ENCODE data around the gene ANXA4. TPM values are rescaled to one million over a fixed set of nuclear protein-coding genes. Genes with fewer than 3 reads are reported as not detected.
A peak's percentile ranks its signal among the peaks of the same experiment; 100 is the strongest.
"Not testable (repeated sequence)": the region's sequence is repeated elsewhere in the genome, so short reads cannot be mapped to it uniquely, and the experiment has no call there.

Gene ANXA4
- total and polyA plus RNA-seq, 4 experiments from 2014 or later, result 22.3 to 30.8 (median 25.9) TPM

DNA sequence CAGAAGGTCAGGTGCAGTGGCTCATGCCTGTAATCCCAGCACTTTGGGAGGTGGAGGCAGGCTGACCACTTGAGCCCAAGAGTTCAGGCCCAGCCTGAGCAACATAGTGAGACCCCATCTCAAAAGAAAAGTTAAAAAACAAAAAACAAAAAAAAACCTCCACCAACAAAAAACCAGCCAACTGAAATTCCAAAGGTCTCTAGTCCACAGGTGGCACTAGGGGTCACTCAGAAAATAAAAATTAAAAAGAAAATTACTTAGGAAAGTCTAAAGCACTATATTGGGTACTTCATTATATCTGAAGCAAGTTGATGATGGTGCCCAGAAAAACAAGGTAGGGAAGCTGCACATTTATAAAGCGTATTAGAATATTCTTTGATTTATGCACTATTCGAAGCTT lies 26.9 kb downstream of the ANXA4 start:
- intact Hi-C loops (cut with micrococcal nuclease), result no loop called here
- DNase-seq, result no peak
- ChIA-PET POLR2A (ENCODE audit: partially characterized antibody) (interaction anchor here (0.9 kb wide), 1 partner anchor 27 kb away, joined by 3 read pairs; the partner anchor contains the start of gene ANXA4), CTCF (ENCODE audit: partially characterized antibody) (interaction anchor here (1.3 kb wide), 1 partner anchor 14 kb away, joined by 3 read pairs; no protein-coding TSS in a partner anchor)
- no peaks in the 10 kb centered on the region for H3K27me3 Mint-ChIP-seq
- Histone ChIP-seq H3K27ac (ENCODE audit: low read depth, low read length) (no peak overlapping the region), H3K36me3 (ENCODE audit: insufficient read depth, low read length) (no peaks in the 10 kb centered on the region), H3K4me1 (ENCODE audit: insufficient read depth, low read length) (peaks cover 25% of the 10 kb centered on the region), H3K27me3 (ENCODE audit: insufficient read depth, low read length) (no peaks in the 10 kb centered on the region), H3K9me3 (ENCODE audit: control insufficient read depth in 1 of 2, low read length in 2 of 2) (no peaks in the 10 kb centered on the region), H3K4me3 (ENCODE audit: low read length in 2 of 2) (no peak overlapping the region)
- no peak overlapping the region for H3K27ac Mint-ChIP-seq
- H3K9me3 Mint-ChIP-seq, result no peaks in the 10 kb centered on the region
- no peaks in the 10 kb centered on the region for H3K36me3 Mint-ChIP-seq
- H3K4me3 Mint-ChIP-seq, result no peak overlapping the region
- H3K4me1 Mint-ChIP-seq, result peaks cover 24 to 71% (median 44%) of the 10 kb centered on the region in 4 donors

DNA sequence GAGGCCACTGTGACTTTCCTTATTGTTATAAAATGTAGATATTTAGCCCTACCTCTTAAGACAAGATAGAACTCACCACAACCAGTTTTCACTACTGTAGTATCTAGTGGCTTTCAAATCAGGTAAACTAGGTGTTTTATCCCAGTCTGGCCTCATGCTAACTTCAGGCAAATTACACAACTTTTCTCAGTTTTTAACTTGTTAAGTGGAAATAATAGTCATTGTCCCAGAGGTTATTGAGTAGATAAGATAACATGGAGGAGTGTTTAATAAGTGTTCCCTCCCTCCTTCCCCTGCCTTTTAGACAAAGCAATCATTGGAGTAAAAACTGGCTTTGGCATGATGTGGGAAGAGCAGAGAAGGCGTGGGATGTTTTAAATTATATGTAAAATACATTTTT lies 27.3 kb downstream of the ANXA4 start:
- peak overlapping the region in 1 of 8 donors; percentile 31 for H3K4me3 Mint-ChIP-seq
- Histone ChIP-seq H3K9me3 (ENCODE audit: control insufficient read depth in 1 of 2, low read length in 2 of 2) (no peaks in the 10 kb centered on the region), H3K4me3 (ENCODE audit: low read length in 2 of 2) (no peak overlapping the region), H3K36me3 (ENCODE audit: insufficient read depth, low read length) (no peaks in the 10 kb centered on the region), H3K27me3 (ENCODE audit: insufficient read depth, low read length) (no peaks in the 10 kb centered on the region), H3K4me1 (ENCODE audit: insufficient read depth, low read length) (peaks cover 26% of the 10 kb centered on the region), H3K27ac (ENCODE audit: low read depth, low read length) (no peak overlapping the region)
- ChIA-PET POLR2A (ENCODE audit: partially characterized antibody) (no interaction called here), CTCF (ENCODE audit: partially characterized antibody) (interaction anchor here (1.3 kb wide), 1 partner anchor 14 kb away, joined by 3 read pairs; no protein-coding TSS in a partner anchor)
- no peaks in the 10 kb centered on the region for H3K36me3 Mint-ChIP-seq
- H3K27me3 Mint-ChIP-seq, result no peaks in the 10 kb centered on the region
- H3K27ac Mint-ChIP-seq, result peak overlapping the region in 3 of 7 donors; percentile 18 to 84 (median 21)
- peaks cover 21 to 71% (median 44%) of the 10 kb centered on the region in 4 donors for H3K4me1 Mint-ChIP-seq
- intact Hi-C loops (cut with micrococcal nuclease), result no loop called here
- H3K9me3 Mint-ChIP-seq, result no peaks in the 10 kb centered on the region
- no peak for DNase-seq

DNA sequence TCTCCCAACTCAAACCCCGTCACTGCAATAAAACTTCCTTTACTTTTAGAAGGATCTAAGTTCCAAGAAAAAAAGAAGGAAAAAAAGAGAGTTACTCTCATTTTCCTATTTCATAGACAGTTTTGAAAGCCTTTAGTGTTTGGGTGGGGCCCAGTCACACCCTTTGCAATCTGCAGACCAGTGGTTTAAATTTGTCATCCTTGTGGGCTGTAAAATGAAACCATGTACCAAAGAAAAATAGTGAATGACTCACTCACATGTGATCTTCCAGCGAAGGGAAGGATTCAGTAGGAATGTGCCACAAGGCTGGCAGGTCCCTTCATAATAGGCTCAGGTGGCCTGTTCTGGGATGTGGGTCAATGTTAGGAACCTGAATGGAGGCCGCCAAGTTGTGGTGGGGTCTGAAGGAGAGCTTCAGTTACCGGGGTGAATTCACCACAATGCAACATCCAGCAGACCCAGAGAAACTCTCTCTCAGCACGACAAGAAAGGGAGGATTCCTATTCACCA lies 28.3 kb downstream of the ANXA4 start:
- peak in 1 of 5 donors; percentile 37 for DNase-seq
- Mint-ChIP-seq H3K27me3 (no peaks in the 10 kb centered on the region), H3K9me3 (no peaks in the 10 kb centered on the region), H3K27ac (peak overlapping the region in 5 of 7 donors; percentile 8 to 64 (median 56)), H3K4me1 (peaks cover 22 to 73% (median 48%) of the 10 kb centered on the region in 4 donors), H3K4me3 (peak overlapping the region in 4 of 8 donors; percentile 32 to 55 (median 40)), H3K36me3 (no peaks in the 10 kb centered on the region)
- intact Hi-C loops (cut with micrococcal nuclease), result no loop called here
- CTCF ChIA-PET (ENCODE audit: partially characterized antibody), result interaction anchor here (1.3 kb wide), 1 partner anchor 13 kb away, joined by 3 read pairs; no protein-coding TSS in a partner anchor
- Histone ChIP-seq H3K4me3 (ENCODE audit: low read length in 2 of 2) (no peak overlapping the region), H3K36me3 (ENCODE audit: insufficient read depth, low read length) (no peaks in the 10 kb centered on the region), H3K27ac (ENCODE audit: low read depth, low read length) (no peak overlapping the region), H3K27me3 (ENCODE audit: insufficient read depth, low read length) (no peaks in the 10 kb centered on the region), H3K9me3 (ENCODE audit: control insufficient read depth in 1 of 2, low read length in 2 of 2) (no peaks in the 10 kb centered on the region), H3K4me1 (ENCODE audit: insufficient read depth, low read length) (peaks cover 32% of the 10 kb centered on the region)
- POLR2A ChIA-PET (ENCODE audit: partially characterized antibody), result no interaction called here

DNA sequence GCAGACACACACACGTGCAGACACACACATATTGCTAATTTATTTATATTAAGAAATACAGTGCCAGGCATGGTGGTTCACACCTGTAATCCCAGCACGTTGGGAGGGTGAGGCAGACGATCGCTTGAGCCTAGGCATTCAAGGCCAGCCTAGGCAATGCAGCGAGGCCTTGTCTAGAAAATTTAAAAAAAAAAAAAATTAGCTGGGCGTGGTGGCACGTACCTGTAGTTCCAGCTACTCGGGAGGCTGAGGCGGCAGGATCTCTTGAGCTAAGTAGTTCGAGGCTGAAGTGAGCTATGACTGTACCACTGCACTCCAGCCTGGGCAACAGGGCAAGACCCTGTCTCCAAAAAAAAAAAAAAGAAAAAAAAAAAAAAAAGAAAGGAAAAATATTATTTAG lies 28.8 kb downstream of the ANXA4 start:
- intact Hi-C loops (cut with micrococcal nuclease), result no loop called here
- ChIA-PET CTCF (ENCODE audit: partially characterized antibody) (interaction anchor here (1.8 kb wide), 1 partner anchor 46 kb away, joined by 7 read pairs; no protein-coding TSS in a partner anchor), POLR2A (ENCODE audit: partially characterized antibody) (no interaction called here)
- Histone ChIP-seq H3K4me3 (ENCODE audit: low read length in 2 of 2) (no peak overlapping the region), H3K4me1 (ENCODE audit: insufficient read depth, low read length) (peaks cover 36% of the 10 kb centered on the region), H3K27ac (ENCODE audit: low read depth, low read length) (no peak overlapping the region), H3K9me3 (ENCODE audit: control insufficient read depth in 1 of 2, low read length in 2 of 2) (no peaks in the 10 kb centered on the region), H3K27me3 (ENCODE audit: insufficient read depth, low read length) (no peaks in the 10 kb centered on the region), H3K36me3 (ENCODE audit: insufficient read depth, low read length) (no peaks in the 10 kb centered on the region)
- peak overlapping the region in 1 of 7 donors; percentile 56 for H3K27ac Mint-ChIP-seq
- no peak for DNase-seq
- peaks cover 0 to 2% (median 0%) of the 10 kb centered on the region in 8 donors for H3K9me3 Mint-ChIP-seq
- H3K27me3 Mint-ChIP-seq, result no peaks in the 10 kb centered on the region
- peak overlapping the region in 2 of 8 donors; percentile 35 to 55 for H3K4me3 Mint-ChIP-seq
- peaks cover 25 to 74% (median 48%) of the 10 kb centered on the region in 4 donors for H3K4me1 Mint-ChIP-seq
- no peaks in the 10 kb centered on the region for H3K36me3 Mint-ChIP-seq

DNA sequence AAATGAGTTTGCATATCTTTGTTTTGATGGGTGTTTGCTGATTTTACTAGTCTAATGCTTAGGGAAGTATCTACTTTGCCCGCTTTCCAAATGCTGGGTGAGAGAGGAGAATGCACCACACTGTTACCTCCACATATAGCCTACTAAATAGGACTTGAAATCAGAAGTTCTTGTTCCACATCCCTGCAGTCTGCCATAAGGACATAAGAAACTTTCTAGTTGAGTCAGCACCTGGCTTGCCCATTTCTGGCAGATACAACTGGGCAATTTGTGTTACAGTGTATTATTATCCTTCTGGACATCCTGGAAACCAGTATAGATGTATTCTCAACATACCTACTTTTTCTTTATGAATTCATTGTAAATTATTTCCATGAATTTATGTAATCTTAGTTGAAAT lies 29.5 kb downstream of the ANXA4 start:
- no peak for DNase-seq
- H3K4me3 ChIP-seq (ENCODE audit: low read length in 2 of 2), result no peak overlapping the region
- ChIA-PET POLR2A (ENCODE audit: partially characterized antibody) (no interaction called here), CTCF (ENCODE audit: partially characterized antibody) (interaction anchor here (1.8 kb wide), 1 partner anchor 47 kb away, joined by 7 read pairs; no protein-coding TSS in a partner anchor)
- no peaks in the 10 kb centered on the region for H3K9me3 ChIP-seq (ENCODE audit: control insufficient read depth in 1 of 2, low read length in 2 of 2)
- intact Hi-C loops (cut with micrococcal nuclease), result no loop called here
- Mint-ChIP-seq H3K9me3 (peaks cover 0 to 4% (median 0%) of the 10 kb centered on the region in 8 donors), H3K36me3 (no peaks in the 10 kb centered on the region), H3K27ac (no peak overlapping the region), H3K4me3 (no peak overlapping the region), H3K4me1 (peaks cover 22 to 68% (median 44%) of the 10 kb centered on the region in 4 donors), H3K27me3 (no peaks in the 10 kb centered on the region)
- no peaks in the 10 kb centered on the region for H3K36me3 ChIP-seq (ENCODE audit: insufficient read depth, low read length)
- peaks cover 29% of the 10 kb centered on the region for H3K4me1 ChIP-seq (ENCODE audit: insufficient read depth, low read length)
- H3K27me3 ChIP-seq (ENCODE audit: insufficient read depth, low read length), result no peaks in the 10 kb centered on the region
- no peak overlapping the region for H3K27ac ChIP-seq (ENCODE audit: low read depth, low read length)

DNA sequence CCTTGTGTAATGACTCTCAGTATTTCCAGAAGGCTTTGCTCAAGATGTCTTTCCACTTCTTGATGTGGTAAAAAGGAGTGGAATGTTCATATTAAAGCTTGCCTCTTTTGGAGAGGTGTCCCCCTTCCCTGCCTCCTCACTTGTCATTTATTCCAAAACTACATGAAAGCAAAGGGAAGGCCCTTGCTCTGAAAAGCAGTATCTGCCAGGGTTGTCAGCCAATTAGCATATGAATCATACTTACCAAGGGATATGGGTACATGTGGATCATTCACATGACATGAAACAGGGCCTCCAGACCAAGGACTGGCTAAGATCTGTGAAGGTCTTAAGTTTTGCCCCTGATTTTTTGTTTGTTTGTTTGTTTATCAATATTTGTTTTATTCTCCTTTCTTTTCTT lies 31.3 kb downstream of the ANXA4 start:
- Mint-ChIP-seq H3K4me1 (peaks cover 22 to 56% (median 39%) of the 10 kb centered on the region in 4 donors), H3K36me3 (no peaks in the 10 kb centered on the region), H3K27ac (peak overlapping the region in 6 of 7 donors; percentile 29 to 69 (median 57)), H3K9me3 (peaks cover 0 to 12% (median 1%) of the 10 kb centered on the region in 8 donors), H3K27me3 (no peaks in the 10 kb centered on the region), H3K4me3 (no peak overlapping the region)
- POLR2A ChIA-PET (ENCODE audit: partially characterized antibody), result interaction anchor here (1.5 kb wide), 1 partner anchor 49 kb away, joined by 3 read pairs; no protein-coding TSS in a partner anchor
- Histone ChIP-seq H3K27ac (ENCODE audit: low read depth, low read length) (no peak overlapping the region), H3K4me3 (ENCODE audit: low read length in 2 of 2) (no peak overlapping the region), H3K4me1 (ENCODE audit: insufficient read depth, low read length) (peaks cover 29% of the 10 kb centered on the region), H3K9me3 (ENCODE audit: control insufficient read depth in 1 of 2, low read length in 2 of 2) (no peaks in the 10 kb centered on the region), H3K36me3 (ENCODE audit: insufficient read depth, low read length) (no peaks in the 10 kb centered on the region), H3K27me3 (ENCODE audit: insufficient read depth, low read length) (no peaks in the 10 kb centered on the region)
- CTCF ChIA-PET (ENCODE audit: partially characterized antibody), result no interaction called here
- intact Hi-C loops (cut with micrococcal nuclease), result no loop called here
- DNase-seq, result no peak

DNA sequence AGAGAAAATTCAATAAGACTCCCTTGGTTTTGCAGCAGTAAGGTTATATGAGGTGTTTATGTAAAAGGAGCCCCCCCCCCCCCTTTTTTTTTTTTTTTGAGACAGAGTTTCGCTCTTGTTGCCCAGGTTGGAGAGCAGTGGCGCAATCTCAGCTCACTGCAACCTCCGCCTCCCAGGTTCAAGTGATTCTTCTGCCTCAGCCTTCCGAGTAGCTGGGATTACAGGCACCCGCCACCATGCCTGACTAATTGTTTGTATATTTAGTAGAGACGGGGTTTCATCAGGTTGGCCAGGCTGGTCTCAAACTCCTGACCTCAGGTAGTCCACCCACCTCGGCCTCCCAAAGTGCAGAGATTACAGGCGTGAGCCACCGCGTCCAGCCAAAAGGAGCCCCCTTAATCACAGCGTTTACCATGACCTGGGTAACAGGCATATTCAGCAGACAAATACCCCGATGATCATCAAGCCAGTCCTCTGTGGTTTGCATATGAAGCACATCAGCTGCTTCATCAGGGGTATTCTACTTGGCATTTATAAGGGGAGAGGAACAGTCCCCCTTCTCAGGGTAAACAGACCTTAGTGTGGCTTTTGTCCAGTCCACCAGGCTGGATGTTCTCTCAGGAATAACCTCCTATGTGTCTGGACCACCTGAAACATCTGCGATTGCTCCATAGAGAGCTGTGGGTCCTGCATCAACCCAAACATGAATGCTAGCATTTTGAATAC lies 32.5 kb downstream of the ANXA4 start:
- H3K36me3 Mint-ChIP-seq; H3K36me3 ChIP-seq (ENCODE audit: insufficient read depth, low read length); H3K4me3 ChIP-seq (ENCODE audit: low read length in 2 of 2); H3K9me3 ChIP-seq (ENCODE audit: control insufficient read depth in 1 of 2, low read length in 2 of 2); intact Hi-C loops (cut with micrococcal nuclease); CTCF ChIA-PET (ENCODE audit: partially characterized antibody); H3K27me3 ChIP-seq (ENCODE audit: insufficient read depth, low read length); H3K27me3 Mint-ChIP-seq; H3K27ac ChIP-seq (ENCODE audit: low read depth, low read length); DNase-seq: not testable (repeated sequence)
- H3K4me1 Mint-ChIP-seq, result peaks cover 19 to 47% (median 37%) of the 10 kb centered on the region in 4 donors
- POLR2A ChIA-PET (ENCODE audit: partially characterized antibody), result interaction anchor here (0.9 kb wide), 1 partner anchor 42 kb away, joined by 3 read pairs; no protein-coding TSS in a partner anchor
- peaks cover 0 to 12% (median 1%) of the 10 kb centered on the region in 8 donors for H3K9me3 Mint-ChIP-seq
- peak overlapping the region in 7 of 8 donors; percentile 9 to 78 (median 76) for H3K4me3 Mint-ChIP-seq
- H3K27ac Mint-ChIP-seq, result peak overlapping the region; percentile 2 to 86 (median 53)
- peaks cover 29% of the 10 kb centered on the region for H3K4me1 ChIP-seq (ENCODE audit: insufficient read depth, low read length)

Data from CD4-positive, alpha-beta memory T cell (primary cell).